Sigmoid colon (tissue), 3 donors: ENCODE results near the gene LCE4A.

Source experiments
- CTCF ChIP-seq, 4 experiments: fragments of 450-650 bp in 3 of 4; fragments of 200-600 bp in 1 of 4; IDR thresholded peaks; one replicate each; pipeline ENCODE4 v1.5.1; 2016 to 2019; ENCODE audit warnings: antibody characterized with exemption in 4 of 4, mild to moderate bottlenecking in 3 of 4, moderate library complexity in 2 of 4
- POLR2A ChIP-seq, 2 donors: fragments of 450-650 bp; IDR thresholded peaks; one replicate each; pipeline ENCODE4 v1.6.1; 2016; ENCODE audit warnings: antibody characterized with exemption in 2 of 2, mild to moderate bottlenecking in 2 of 2, moderate library complexity in 2 of 2

GRCh38 chr1:152743371-152744145, 35.6 kb downstream of the LCE4A start:
- TF ChIP-seq CTCF (IDR thresholded peaks at IDR 0.05) (no peak), POLR2A (IDR thresholded peaks at IDR 0.05) (no peak)
